NOMO-1 treated with DMSO at 0.1 percent for 48 hours (cell line): ENCODE results near the gene CDR2L.
A peak's percentile ranks its signal among the peaks of the same experiment; 100 is the strongest.

Experiments
- DNase-seq: peaks from one replicate; lab custom pipeline; 2025; ENCODE audit not compliant: unreplicated experiment; lab: John Stamatoyannopoulos, UW

Gene CDR2L

GRCh38 chr17:74987418-74987908 lies at the start of gene CDR2L:
Gene CDR2L, plus strand, starts transcription at chr17:74987632. Its CDS starts 412 bp downstream, at chr17:74988044.
- peak; percentile 95 for DNase-seq

- no peak for DNase-seq
Observed at GRCh38 chr17:74938194-74938950, 49.1 kb upstream of the CDR2L start.

- no peak for DNase-seq
Observed at GRCh38 chr17:74939534-74939933, 47.9 kb upstream of the CDR2L start.

GRCh38 chr17:74941128-74941725 lies 46.2 kb upstream of the CDR2L start:
- DNase-seq, result no peak

- DNase-seq, result no peak
Observed at GRCh38 chr17:74943808-74944522, 43.5 kb upstream of the CDR2L start.

- DNase-seq, result no peak
Observed at GRCh38 chr17:74945543-74945942, 41.9 kb upstream of the CDR2L start.

GRCh38 chr17:74946641-74947040 lies 40.8 kb upstream of the CDR2L start:
- no peak for DNase-seq

GRCh38 chr17:74947041-74947754 lies 40.2 kb upstream of the CDR2L start:
- DNase-seq, result no peak

- no peak for DNase-seq
Observed at GRCh38 chr17:74949455-74950115, 37.8 kb upstream of the CDR2L start.

GRCh38 chr17:74950207-74950606 lies 37.2 kb upstream of the CDR2L start:
- no peak for DNase-seq

- no peak for DNase-seq
Observed at GRCh38 chr17:74951065-74951464, 36.4 kb upstream of the CDR2L start.

GRCh38 chr17:74951680-74952421 lies 35.6 kb upstream of the CDR2L start:
- DNase-seq, result no peak

- DNase-seq, result no peak
Observed at GRCh38 chr17:74952431-74953133, 34.9 kb upstream of the CDR2L start.

- DNase-seq, result no peak
Observed at GRCh38 chr17:74953134-74953687, 34.2 kb upstream of the CDR2L start.

GRCh38 chr17:74954115-74954514 lies 33.3 kb upstream of the CDR2L start:
- DNase-seq, result no peak

- DNase-seq, result peak; percentile 27
Observed at GRCh38 chr17:74954665-74955421, 32.6 kb upstream of the CDR2L start.

GRCh38 chr17:74956093-74956492 lies 31.3 kb upstream of the CDR2L start:
- no peak for DNase-seq
